Mucosa of stomach (tissue), 1 donor: ENCODE measurements around the gene SSTR5.

ENCODE experiments used
- H3K27me3 ChIP-seq: one replicate; pipeline ENCODE4 v1.7.0; 2013; ENCODE audit warnings: mild to moderate bottlenecking, low read length; ENCODE audit not compliant: control insufficient read depth, insufficient read depth
- H3K36me3 ChIP-seq: one replicate; pipeline ENCODE4 v1.7.0; 2013; ENCODE audit warnings: low read length; ENCODE audit not compliant: control insufficient read depth, insufficient read depth
- H3K4me1 ChIP-seq: one replicate; pipeline ENCODE4 v1.7.0; 2013; ENCODE audit warnings: mild to moderate bottlenecking, low read length; ENCODE audit not compliant: control insufficient read depth, insufficient read depth
- H3K4me3 ChIP-seq: one replicate; pipeline ENCODE4 v1.7.0; 2013; ENCODE audit warnings: low read length
- H3K9ac ChIP-seq: one replicate; pipeline ENCODE4 v1.7.0; 2013; ENCODE audit warnings: mild to moderate bottlenecking, low read length, moderate library complexity
- H3K9me3 ChIP-seq: one replicate; pipeline ENCODE4 v1.7.0; 2013; ENCODE audit warnings: mild to moderate bottlenecking, low read length, moderate library complexity; ENCODE audit not compliant: control insufficient read depth
- donor health status: Pancreatic carcinoma.

Gene SSTR5

DNA sequence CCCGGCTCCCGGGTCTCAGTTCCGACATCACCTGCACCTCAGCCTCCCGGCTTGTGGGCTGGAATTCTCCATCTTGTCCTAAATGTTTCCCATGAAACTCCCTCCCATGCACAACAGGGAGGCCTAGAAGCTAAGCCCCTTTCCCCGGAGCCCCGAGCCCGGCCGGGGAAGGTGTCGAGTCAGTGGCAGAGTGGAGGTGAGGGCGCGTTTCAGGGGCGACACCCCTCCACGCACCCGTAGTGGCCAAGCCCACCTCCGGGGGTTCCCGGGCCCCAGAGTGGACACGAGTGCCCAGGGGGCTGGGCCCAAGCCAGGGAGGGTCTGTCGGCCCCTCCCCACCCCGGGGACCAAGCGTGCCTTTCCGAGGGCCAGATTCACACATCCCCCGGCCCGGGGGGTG lies 48.5 kb downstream of the SSTR5 start:
- Histone ChIP-seq H3K4me3 (no peak overlapping the region), H3K4me1 (no peaks in the 10 kb centered on the region), H3K27me3 (peaks cover 14% of the 10 kb centered on the region), H3K36me3 (no peaks in the 10 kb centered on the region), H3K9me3 (no peaks in the 10 kb centered on the region), H3K9ac (no peak overlapping the region)

GRCh38 chr16:1121601-1122397 lies 49.3 kb downstream of the SSTR5 start:
- no peak overlapping the region for H3K4me3 ChIP-seq
- peaks cover 14% of the 10 kb centered on the region for H3K27me3 ChIP-seq
- no peak overlapping the region for H3K9ac ChIP-seq
- H3K4me1 ChIP-seq: no peaks in the 10 kb centered on the region
- H3K9me3 ChIP-seq: no peaks in the 10 kb centered on the region
- H3K36me3 ChIP-seq: no peaks in the 10 kb centered on the region

DNA sequence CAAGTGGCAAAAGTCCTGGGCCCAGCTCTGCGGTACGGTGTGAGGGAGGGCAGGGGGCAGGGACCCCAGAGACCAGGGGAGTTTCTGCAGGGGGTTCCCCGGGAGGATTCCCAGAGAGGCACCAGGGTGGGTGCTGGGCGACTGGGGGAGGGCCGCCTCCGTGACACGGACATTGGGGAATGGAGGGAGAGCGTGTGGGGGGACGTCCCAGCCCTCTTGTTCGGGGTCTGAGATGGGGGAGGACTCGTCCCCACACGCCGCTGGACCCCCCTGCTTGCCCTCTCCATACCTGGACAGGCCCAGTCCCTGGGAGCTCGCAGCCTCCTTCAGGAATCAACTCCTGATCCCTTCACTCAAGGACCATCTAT lies 49.8 kb downstream of the SSTR5 start:
- H3K4me3 ChIP-seq: no peak overlapping the region
- H3K9ac ChIP-seq: no peak overlapping the region
- no peaks in the 10 kb centered on the region for H3K36me3 ChIP-seq
- no peaks in the 10 kb centered on the region for H3K4me1 ChIP-seq
- no peaks in the 10 kb centered on the region for H3K9me3 ChIP-seq
- H3K27me3 ChIP-seq: peaks cover 14% of the 10 kb centered on the region

DNA sequence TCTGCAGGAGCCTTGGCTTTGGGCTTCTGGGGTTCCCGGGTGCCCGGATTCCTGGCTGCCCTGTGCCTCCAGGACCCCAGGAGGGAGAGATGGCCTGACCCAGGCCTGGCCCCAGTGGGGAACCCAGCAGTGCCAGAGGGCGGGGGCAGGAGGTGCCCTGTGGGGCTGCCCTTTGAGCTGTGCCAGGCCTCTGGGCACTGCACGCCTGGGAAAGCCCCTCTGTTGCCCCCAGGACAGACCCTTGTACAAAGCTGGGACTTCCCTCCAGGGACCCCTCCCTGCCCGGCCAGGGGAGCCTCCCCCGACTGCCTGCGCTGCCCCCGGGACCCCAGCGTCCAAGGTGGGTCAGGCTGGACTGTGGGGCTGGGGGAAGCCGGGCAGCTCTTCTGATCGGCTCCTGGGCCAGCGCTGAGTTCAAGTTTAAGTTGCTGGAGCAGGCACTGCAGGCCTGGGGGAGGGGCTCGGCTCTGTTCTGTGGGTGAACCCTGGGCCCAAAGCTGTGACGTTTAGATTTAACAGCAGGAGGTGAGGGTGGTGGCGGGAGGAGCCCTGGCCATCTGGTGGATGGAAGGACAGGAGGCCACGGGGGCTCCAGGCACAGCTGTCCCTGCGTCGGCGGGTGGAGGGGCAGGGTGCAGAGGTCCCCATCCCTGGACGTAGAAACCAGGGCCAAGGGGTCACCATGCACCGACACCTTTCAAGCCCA lies 51.1 kb downstream of the SSTR5 start:
- no peaks in the 10 kb centered on the region for H3K36me3 ChIP-seq
- H3K9ac ChIP-seq: no peak overlapping the region
- no peaks in the 10 kb centered on the region for H3K9me3 ChIP-seq
- H3K4me3 ChIP-seq: no peak overlapping the region
- no peaks in the 10 kb centered on the region for H3K4me1 ChIP-seq
- H3K27me3 ChIP-seq: peaks cover 14% of the 10 kb centered on the region

GRCh38 chr16:1124291-1124690 lies 51.7 kb downstream of the SSTR5 start:
- no peaks in the 10 kb centered on the region for H3K36me3 ChIP-seq
- no peaks in the 10 kb centered on the region for H3K9me3 ChIP-seq
- H3K27me3 ChIP-seq: peaks cover 14% of the 10 kb centered on the region
- no peak overlapping the region for H3K4me3 ChIP-seq
- no peaks in the 10 kb centered on the region for H3K4me1 ChIP-seq
- H3K9ac ChIP-seq: no peak overlapping the region

- H3K36me3 ChIP-seq: no peaks in the 10 kb centered on the region
- H3K27me3 ChIP-seq: peaks cover 14% of the 10 kb centered on the region
- no peak overlapping the region for H3K4me3 ChIP-seq
- no peak overlapping the region for H3K9ac ChIP-seq
- no peaks in the 10 kb centered on the region for H3K9me3 ChIP-seq
- H3K4me1 ChIP-seq: no peaks in the 10 kb centered on the region
Observed at GRCh38 chr16:1124795-1125194, 52.2 kb downstream of the SSTR5 start.

DNA sequence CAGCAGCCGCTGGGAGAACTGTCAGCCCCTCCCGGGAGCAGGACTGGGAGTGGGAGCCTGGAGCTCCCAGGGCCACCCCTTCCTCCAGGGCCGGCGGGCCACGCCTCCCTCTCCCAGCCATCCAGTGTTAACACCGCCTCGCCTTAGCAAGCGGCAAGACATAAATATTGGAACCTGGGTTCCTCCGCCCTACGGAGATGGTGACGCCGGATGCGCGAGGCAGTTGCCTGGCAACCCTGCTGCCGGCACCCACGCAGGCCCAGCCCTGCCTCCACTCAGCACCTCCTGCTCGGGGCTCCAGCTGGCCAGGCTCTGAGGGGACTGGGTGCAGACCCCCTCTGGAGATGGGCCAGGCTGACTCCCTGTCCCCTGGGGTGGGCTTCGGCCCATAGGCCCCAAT lies 52.9 kb downstream of the SSTR5 start:
- Histone ChIP-seq H3K9me3 (no peaks in the 10 kb centered on the region), H3K27me3 (peaks cover 11% of the 10 kb centered on the region), H3K4me1 (no peaks in the 10 kb centered on the region), H3K4me3 (no peak overlapping the region), H3K9ac (no peak overlapping the region), H3K36me3 (no peaks in the 10 kb centered on the region)

DNA sequence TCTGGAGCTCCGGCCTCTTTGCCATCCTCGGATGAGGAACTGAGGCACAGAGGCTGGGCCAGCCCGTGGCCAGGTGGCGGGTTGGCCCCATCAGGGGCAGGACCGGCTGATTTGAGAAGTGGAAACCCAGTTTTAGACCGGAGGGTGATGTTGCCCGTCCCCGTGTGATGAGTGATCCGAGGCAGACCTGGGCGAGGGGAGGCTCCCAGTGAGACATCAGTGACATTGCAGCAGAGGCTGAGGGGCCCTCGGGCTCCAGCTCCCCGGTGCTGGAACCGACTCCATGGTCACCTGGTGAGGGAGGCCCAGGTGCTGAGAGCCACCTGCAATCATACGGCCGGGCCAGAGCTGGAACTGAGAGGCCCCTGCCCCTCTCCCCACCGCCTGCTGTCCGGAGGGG lies 53.5 kb downstream of the SSTR5 start:
- no peaks in the 10 kb centered on the region for H3K4me1 ChIP-seq
- H3K9me3 ChIP-seq: no peaks in the 10 kb centered on the region
- H3K9ac ChIP-seq: no peak overlapping the region
- H3K27me3 ChIP-seq: peaks cover 8% of the 10 kb centered on the region
- no peak overlapping the region for H3K4me3 ChIP-seq
- no peaks in the 10 kb centered on the region for H3K36me3 ChIP-seq

DNA sequence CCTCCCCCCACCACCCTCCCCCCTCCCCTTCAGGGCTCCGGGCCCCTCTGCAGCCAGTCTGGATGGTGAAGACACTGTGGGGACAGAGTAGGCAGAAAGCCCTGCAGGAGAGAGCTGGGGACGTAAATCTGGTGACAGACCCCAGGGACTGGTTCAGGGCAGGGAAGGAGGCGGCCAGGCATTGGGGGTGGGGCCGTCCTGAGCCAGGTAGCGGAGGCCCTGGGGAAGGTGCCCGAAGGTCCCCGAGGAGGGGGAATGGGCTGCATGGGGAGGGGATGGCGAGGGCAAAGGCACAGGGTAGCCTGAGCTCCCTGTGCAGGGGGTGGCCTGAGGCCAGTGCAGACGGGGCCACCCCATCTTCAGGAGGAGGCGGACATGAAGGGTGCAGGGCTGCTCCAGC lies 54.0 kb downstream of the SSTR5 start:
- Histone ChIP-seq H3K27me3 (peaks cover 8% of the 10 kb centered on the region), H3K4me1 (no peaks in the 10 kb centered on the region), H3K4me3 (no peak overlapping the region), H3K9ac (no peak overlapping the region), H3K9me3 (no peaks in the 10 kb centered on the region), H3K36me3 (no peaks in the 10 kb centered on the region)

DNA sequence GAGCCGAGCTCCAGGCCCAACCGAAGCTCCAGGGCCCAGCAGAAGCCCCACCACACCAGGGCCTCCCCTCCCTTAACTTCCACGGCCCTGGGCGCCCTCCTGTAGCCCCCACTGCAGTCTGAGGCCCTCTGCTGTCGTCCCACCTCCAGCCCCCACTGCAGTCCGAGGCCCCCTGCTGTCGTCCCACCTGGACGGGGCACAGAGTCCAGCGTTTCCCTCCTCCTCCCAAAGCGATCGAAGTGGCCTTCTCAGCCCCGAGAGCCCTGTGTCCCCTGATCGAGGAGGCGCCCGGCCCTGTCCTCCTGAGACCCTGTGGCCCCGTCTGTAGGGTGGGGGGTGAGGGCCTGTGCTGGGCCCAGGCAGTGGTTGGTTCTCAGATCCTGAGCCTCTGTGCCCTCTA lies 54.6 kb downstream of the SSTR5 start:
- peaks cover 5% of the 10 kb centered on the region for H3K27me3 ChIP-seq
- H3K36me3 ChIP-seq: no peaks in the 10 kb centered on the region
- H3K9ac ChIP-seq: no peak overlapping the region
- no peaks in the 10 kb centered on the region for H3K4me1 ChIP-seq
- no peaks in the 10 kb centered on the region for H3K9me3 ChIP-seq
- no peak overlapping the region for H3K4me3 ChIP-seq

DNA sequence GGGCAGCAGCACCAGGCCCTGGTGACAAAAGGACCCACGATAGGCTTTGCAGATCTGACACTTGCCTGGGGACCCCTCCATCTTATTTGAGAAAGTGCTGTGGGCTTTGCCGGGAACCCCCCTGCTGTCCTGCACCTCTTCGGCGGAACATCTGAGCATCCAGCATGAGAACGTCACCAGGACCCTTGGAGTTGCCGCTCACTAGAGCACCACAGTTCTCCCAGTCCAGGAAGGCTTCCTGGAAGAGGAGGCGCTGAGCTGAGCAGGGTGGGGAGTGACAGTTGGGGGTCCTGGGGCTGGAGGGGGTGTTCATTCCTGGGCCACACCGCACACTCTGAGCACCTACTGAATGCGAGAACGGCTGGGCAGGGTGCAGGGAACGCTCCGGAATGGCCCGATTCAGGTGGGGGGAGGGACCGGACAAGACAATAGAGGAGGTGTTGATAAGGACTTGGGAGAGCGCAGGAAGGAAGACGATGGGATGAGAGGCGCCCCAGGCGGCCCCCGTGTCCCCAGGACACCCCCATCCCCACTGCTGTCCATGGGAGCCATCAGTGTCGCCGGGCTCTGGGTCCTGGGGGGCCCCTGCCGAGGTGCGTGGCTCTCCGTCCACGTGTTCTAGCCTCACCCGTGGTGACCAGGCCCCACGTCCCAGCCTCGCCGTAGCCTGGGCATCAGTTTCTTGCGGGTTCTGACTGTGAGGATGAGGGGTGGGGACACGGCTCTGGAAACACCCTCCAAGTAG lies 55.6 kb downstream of the SSTR5 start:
- H3K27me3 ChIP-seq: peaks cover 7% of the 10 kb centered on the region

More for the DNA sequence above, 55.6 kb downstream of the SSTR5 start:
- Histone ChIP-seq H3K9ac (no peak overlapping the region), H3K36me3 (no peaks in the 10 kb centered on the region), H3K9me3 (no peaks in the 10 kb centered on the region), H3K4me1 (peaks cover 2% of the 10 kb centered on the region), H3K4me3 (no peak overlapping the region)
